IPS-NIHi7 (cell line): ENCODE data around the gene XPA.
"Not testable (repeated sequence)": the region's sequence is repeated elsewhere in the genome, so short reads cannot be mapped to it uniquely, and the experiment has no call there.

ENCODE experiments used
- DNase-seq: peaks from one replicate; pipeline ENCODE4 v3.0.0; 2012; ENCODE audit warnings: mixed read lengths; ENCODE audit errors: extremely low spot score

Gene XPA

GRCh38 chr9:97696803-97697601 lies at the start of gene XPA:
XPA (minus strand) TSS chr9:97697340; CDS start chr9:97697292, 48 bp downstream.
- peak; percentile 99 for DNase-seq

- DNase-seq, result peak; percentile 79
Measured at GRCh38 chr9:97744710-97745708, 47.9 kb upstream of the XPA start.

GRCh38 chr9:97744025-97744424 lies 46.9 kb upstream of the XPA start:
- not testable (repeated sequence) for DNase-seq

GRCh38 chr9:97742545-97742944 lies 45.4 kb upstream of the XPA start:
- no peak for DNase-seq

GRCh38 chr9:97741947-97742346 lies 44.8 kb upstream of the XPA start:
- no peak for DNase-seq

- DNase-seq, result peak; percentile 89
Measured at GRCh38 chr9:97740848-97741821, 44.0 kb upstream of the XPA start.

- peak; percentile 78 for DNase-seq
Measured at GRCh38 chr9:97737429-97737828, 40.3 kb upstream of the XPA start.

- DNase-seq, result no peak
Measured at GRCh38 chr9:97735070-97735600, 38.0 kb upstream of the XPA start.

GRCh38 chr9:97726716-97727115 lies 29.6 kb upstream of the XPA start:
- DNase-seq, result no peak

- no peak for DNase-seq
Measured at GRCh38 chr9:97723819-97724218, 26.7 kb upstream of the XPA start.

GRCh38 chr9:97722331-97722730 lies 25.2 kb upstream of the XPA start:
- no peak for DNase-seq

GRCh38 chr9:97721396-97721795 lies 24.3 kb upstream of the XPA start:
- no peak for DNase-seq

- DNase-seq, result no peak
Measured at GRCh38 chr9:97717866-97718265, 20.7 kb upstream of the XPA start.

- DNase-seq, result no peak
Measured at GRCh38 chr9:97714435-97714834, 17.3 kb upstream of the XPA start.

- DNase-seq, result peak; percentile 73
Measured at GRCh38 chr9:97711223-97711626, 14.1 kb upstream of the XPA start.

- peak; percentile 84 for DNase-seq
Measured at GRCh38 chr9:97710356-97711222, 13.4 kb upstream of the XPA start.

- no peak for DNase-seq
Measured at GRCh38 chr9:97706246-97706645, 9.1 kb upstream of the XPA start.

GRCh38 chr9:97705354-97705950 lies 8.3 kb upstream of the XPA start:
- DNase-seq, result no peak

GRCh38 chr9:97704851-97705250 lies 7.7 kb upstream of the XPA start:
- no peak for DNase-seq

GRCh38 chr9:97704345-97704677 lies 7.2 kb upstream of the XPA start:
- DNase-seq, result no peak
